ENCODE results near the gene BANP. TPM values are rescaled to one million over a fixed set of nuclear protein-coding genes. Genes with fewer than 3 reads are reported as not detected.
"Not testable (repeated sequence)": the region's sequence is repeated elsewhere in the genome, so short reads cannot be mapped to it uniquely, and the experiment has no call there.

The BANP gene
- total RNA-seq, 4 donors from 2014 or later: 7.4 to 45.5 (median 20.3) TPM

GRCh38 chr16:87976665-87977064 lies 25.4 kb downstream of the BANP start:
- intact Hi-C loops (cut with DNase I; ENCODE audit: low total_unique reads): no loop called here
- DNase-seq: no peak
- H3K27me3 ChIP-seq: no peaks in the 10 kb centered on the region
- peaks cover 0 to 10% of the 10 kb centered on the region in 2 donors for H3K9me3 ChIP-seq
- no peak for TF ChIP-seq POLR2A (IDR thresholded peaks at IDR 0.05)
- no peak for TF ChIP-seq CTCF (IDR thresholded peaks at IDR 0.05)
- no peaks in the 10 kb centered on the region for H3K4me1 ChIP-seq
- H3K27ac ChIP-seq: peak overlapping the region; percentile 61 to 66
- H3K4me3 ChIP-seq: no peak overlapping the region
- no peaks in the 10 kb centered on the region for H3K36me3 ChIP-seq

- Histone ChIP-seq H3K4me3 (no peak overlapping the region), H3K4me1 (no peaks in the 10 kb centered on the region), H3K27me3 (no peaks in the 10 kb centered on the region), H3K9me3 (no peaks in the 10 kb centered on the region), H3K27ac (no peak overlapping the region), H3K36me3 (no peaks in the 10 kb centered on the region)
- no peak for DNase-seq
- intact Hi-C loops (cut with DNase I; ENCODE audit: low total_unique reads): no loop called here
- TF ChIP-seq CTCF (IDR thresholded peaks at IDR 0.05) (no peak), POLR2A (IDR thresholded peaks at IDR 0.05) (no peak)
Measured at GRCh38 chr16:87978127-87978526, 26.9 kb downstream of the BANP start.

GRCh38 chr16:87979352-87979751 lies 28.1 kb downstream of the BANP start:
- no peaks in the 10 kb centered on the region for H3K36me3 ChIP-seq
- TF ChIP-seq POLR2A (IDR thresholded peaks at IDR 0.05) (no peak), CTCF (IDR thresholded peaks at IDR 0.05) (no peak)
- no peak overlapping the region for H3K27ac ChIP-seq
- H3K4me3 ChIP-seq: no peak overlapping the region
- intact Hi-C loops (cut with DNase I; ENCODE audit: low total_unique reads): no loop called here
- no peaks in the 10 kb centered on the region for H3K4me1 ChIP-seq
- H3K27me3 ChIP-seq: no peaks in the 10 kb centered on the region
- H3K9me3 ChIP-seq: no peaks in the 10 kb centered on the region
- DNase-seq: no peak

GRCh38 chr16:87979911-87980630 lies 28.8 kb downstream of the BANP start:
- intact Hi-C loops (cut with DNase I; ENCODE audit: low total_unique reads); DNase-seq; H3K4me3 ChIP-seq; H3K27ac ChIP-seq; H3K4me1 ChIP-seq; H3K27me3 ChIP-seq; H3K36me3 ChIP-seq; H3K9me3 ChIP-seq: not testable (repeated sequence)

GRCh38 chr16:87981376-87981775 lies 30.1 kb downstream of the BANP start:
- H3K27me3 ChIP-seq; intact Hi-C loops (cut with DNase I; ENCODE audit: low total_unique reads); H3K4me1 ChIP-seq; H3K27ac ChIP-seq; DNase-seq; H3K4me3 ChIP-seq; H3K9me3 ChIP-seq; H3K36me3 ChIP-seq: not testable (repeated sequence)

GRCh38 chr16:87982581-87983041 lies 31.4 kb downstream of the BANP start:
- Histone ChIP-seq H3K36me3 (no peaks in the 10 kb centered on the region), H3K4me3 (no peak overlapping the region), H3K9me3 (no peaks in the 10 kb centered on the region), H3K27ac (no peak overlapping the region), H3K4me1 (no peaks in the 10 kb centered on the region), H3K27me3 (no peaks in the 10 kb centered on the region)
- intact Hi-C loops (cut with DNase I; ENCODE audit: low total_unique reads): no loop called here
- DNase-seq: no peak
- no peak for TF ChIP-seq POLR2A (IDR thresholded peaks at IDR 0.05)
- no peak for TF ChIP-seq CTCF (IDR thresholded peaks at IDR 0.05)
